ENCODE measurements around the gene TSN.
"Not testable (repeated sequence)": the region's sequence is repeated elsewhere in the genome, so short reads cannot be mapped to it uniquely, and the experiment has no call there.

The TSN gene

DNA sequence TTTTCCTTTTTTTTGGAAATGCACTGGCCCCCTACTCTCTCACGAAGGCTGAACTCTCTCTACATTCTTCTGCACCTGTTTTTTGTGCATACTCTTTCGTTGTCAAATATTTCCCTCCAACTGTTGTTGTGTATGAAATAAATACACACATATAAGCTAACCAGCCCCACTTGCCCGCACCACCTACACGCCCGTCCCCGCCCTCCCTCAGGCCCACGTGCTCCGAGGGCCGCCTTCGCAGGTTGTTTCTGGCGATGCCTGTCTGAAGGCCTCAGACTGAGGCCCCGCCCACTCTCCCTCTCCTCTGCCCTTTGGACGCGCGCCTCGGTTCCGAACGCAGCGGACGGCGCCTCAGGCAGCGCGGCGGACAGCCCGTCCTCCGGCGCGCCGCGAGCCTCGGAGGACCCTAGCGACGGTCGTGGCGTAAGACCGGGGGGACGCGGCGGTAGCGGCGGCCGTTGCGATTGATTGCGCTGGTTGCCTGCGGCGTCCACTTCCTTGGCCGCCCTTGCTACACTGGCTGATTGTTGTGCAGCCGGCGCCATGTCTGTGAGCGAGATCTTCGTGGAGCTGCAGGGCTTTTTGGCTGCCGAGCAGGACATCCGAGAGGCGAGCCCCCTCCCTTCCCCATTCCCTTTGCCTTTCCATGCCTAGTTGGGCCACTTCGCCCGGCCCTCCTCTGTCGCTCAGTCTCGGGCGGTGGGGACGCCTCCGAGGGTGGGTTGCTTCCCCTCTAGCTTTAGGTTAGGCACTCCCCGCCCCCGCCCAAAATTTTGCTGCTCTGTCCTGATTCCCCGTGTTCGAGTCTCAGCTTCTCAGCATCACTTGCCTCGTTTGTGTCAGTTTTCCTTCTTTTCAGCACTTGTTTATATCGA lies at the start of gene TSN:
Gene TSN (plus strand): TSS at position 415 of the 875 bp plus-strand sequence. CDS start 129 bp downstream, at position 544.
- DNase-seq (ENCODE audit: low spot score) = peak; percentile 97

GRCh38 chr2:121705958-121706357 lies 49.5 kb upstream of the TSN start:
- DNase-seq (ENCODE audit: low spot score) = no peak

GRCh38 chr2:121707344-121707919 lies 48.0 kb upstream of the TSN start:
- peak; percentile 98 for DNase-seq (ENCODE audit: low spot score)

DNA sequence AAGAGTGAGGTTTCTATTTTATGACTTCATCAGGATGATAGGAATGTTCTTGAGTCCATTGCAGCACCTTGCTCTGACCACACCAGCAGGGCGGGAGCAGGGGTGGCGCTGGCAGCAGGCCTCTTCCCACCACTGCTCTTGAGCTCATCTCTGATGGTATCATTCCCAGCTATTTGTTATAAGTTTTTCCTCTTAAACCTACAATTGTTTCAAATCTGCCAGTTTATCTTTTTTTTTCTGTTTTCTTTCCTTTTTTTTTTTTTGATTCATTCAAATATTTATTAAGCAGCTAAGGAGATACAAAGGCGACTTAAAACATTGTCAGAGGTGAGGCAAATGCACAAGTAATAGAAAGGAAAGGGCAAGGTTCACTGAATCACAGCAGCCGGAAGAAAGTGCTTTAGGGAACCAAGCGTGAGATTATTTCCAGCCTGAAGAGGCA lies 47.5 kb upstream of the TSN start:
- peak; percentile 97 for DNase-seq (ENCODE audit: low spot score)

GRCh38 chr2:121709776-121710469 lies 45.5 kb upstream of the TSN start:
- DNase-seq (ENCODE audit: low spot score) = peak; percentile 89

DNA sequence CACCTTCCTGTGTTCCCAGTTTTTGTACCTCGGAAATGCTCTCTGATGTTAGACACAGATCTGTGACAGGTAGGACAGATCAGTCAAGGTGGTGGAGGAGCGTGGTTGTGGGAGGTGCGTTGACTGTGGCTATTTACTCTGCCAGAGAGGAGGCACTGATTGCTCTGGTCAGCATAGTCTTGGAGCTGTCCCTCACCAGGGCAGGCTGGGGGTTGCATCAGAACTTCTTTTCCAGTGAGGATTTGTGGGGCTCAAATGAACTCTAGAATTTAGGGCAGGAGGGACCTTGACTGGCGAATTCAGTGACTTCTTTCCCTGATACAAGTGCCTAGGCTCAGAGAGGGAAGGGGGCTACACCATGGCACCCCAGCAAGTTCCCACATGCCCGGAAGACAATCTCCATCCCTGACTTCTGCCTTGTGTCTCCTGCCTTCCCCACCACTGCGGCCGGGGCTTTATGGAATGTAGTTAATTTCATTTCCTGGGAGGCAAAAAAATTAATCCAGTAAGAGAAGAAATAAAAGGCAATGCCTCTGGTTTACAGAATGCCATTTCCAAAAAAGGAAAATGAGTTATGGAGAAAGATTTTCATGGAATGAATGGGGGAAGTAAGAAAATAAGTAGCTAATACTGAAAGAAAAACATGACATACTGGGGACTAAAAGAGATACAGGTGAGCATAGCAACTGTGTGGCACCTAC lies 44.8 kb upstream of the TSN start:
- peak; percentile 38 for DNase-seq (ENCODE audit: low spot score)

DNA sequence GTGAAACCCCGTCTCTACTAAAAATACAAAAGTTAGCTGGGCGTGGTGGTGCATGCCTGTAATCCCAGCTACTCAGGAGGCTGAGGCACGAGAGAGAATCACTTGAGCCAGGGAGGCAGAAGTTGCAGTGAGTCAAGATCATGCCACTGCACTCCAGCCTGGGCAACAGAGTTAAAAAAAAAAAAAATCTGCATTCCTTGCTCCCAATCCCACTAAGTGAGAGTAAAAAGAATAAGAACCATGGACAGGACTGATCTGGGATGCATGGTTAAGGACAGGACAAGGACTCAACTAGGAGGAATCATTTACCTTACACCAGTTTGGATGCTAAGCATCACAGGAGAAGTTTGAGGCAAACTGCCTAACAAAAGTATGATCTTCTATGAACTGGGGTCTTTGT lies 44.0 kb upstream of the TSN start:
- peak; percentile 63 for DNase-seq (ENCODE audit: low spot score)

- no peak for DNase-seq (ENCODE audit: low spot score)
Measured at GRCh38 chr2:121716126-121716525, 39.3 kb upstream of the TSN start.

- DNase-seq (ENCODE audit: low spot score) = no peak
Measured at GRCh38 chr2:121717529-121717928, 37.9 kb upstream of the TSN start.

GRCh38 chr2:121721926-121722325 lies 33.5 kb upstream of the TSN start:
- DNase-seq (ENCODE audit: low spot score) = peak; percentile 89

DNA sequence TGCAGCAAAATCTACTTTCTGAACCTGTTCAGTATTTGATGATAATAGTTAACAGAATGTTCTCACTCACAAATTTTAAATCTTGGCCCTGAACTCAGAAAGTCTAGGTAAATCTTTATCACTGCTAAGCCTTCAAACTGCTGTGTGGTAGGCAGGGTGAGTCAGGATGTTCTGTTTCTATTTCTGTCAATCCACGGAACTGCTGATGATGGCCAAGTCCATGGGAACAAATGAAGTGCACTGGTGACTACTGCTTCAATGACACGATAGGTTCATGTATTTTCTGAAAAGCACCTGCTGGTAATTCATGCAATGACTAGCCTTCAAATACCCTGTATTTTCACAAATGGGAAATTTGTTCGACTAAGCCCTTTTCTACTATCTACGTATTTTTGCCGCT lies 33.0 kb upstream of the TSN start:
- peak; percentile 92 for DNase-seq (ENCODE audit: low spot score)

DNA sequence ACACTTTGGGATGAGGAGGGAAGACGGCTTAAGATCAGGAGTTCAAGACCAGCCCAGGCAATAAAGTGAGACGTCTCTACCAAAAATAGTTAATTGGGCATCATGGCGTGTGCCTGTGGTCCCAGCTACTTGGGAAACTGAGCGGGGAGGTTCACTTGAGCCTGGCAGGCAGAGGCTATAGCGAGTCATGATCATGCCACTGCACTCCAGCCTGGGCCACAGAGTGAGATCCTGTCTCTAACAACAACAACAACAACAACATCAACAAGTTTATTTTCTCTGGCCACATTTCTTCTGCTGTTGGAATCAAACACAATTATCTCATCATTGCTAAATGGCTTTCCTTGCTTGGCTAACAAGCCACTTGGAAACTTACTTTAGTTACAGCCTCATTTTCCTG lies 32.1 kb upstream of the TSN start:
- no peak for DNase-seq (ENCODE audit: low spot score)

- no peak for DNase-seq (ENCODE audit: low spot score)
Measured at GRCh38 chr2:121727332-121727731, 28.1 kb upstream of the TSN start.

DNA sequence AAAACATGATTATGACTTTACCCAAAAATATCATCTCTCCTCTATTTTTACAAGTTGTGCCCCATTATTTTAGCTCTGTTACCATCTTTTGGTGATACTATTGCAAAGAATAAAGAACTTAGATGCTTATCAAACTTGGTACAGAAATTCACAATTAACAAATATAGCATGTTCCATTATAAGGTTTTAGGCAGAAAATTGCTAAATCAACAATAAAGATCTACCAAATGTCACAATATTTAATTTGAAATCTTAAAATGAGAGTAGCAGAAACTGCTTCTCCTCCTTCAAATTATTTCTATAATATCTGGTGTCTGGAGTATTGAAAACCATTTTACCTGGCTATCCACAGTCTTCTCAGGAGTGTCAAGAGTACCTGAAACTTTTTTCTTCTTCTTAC lies 27.5 kb upstream of the TSN start:
- no peak for DNase-seq (ENCODE audit: low spot score)

GRCh38 chr2:121731366-121731765 lies 24.1 kb upstream of the TSN start:
- DNase-seq (ENCODE audit: low spot score) = no peak

- DNase-seq (ENCODE audit: low spot score) = not testable (repeated sequence)
Measured at GRCh38 chr2:121734544-121734943, 20.9 kb upstream of the TSN start.

- peak; percentile 25 for DNase-seq (ENCODE audit: low spot score)
Measured at GRCh38 chr2:121735518-121736074, 19.9 kb upstream of the TSN start.

- DNase-seq (ENCODE audit: low spot score) = no peak
Measured at GRCh38 chr2:121736140-121736461, 19.4 kb upstream of the TSN start.

DNA sequence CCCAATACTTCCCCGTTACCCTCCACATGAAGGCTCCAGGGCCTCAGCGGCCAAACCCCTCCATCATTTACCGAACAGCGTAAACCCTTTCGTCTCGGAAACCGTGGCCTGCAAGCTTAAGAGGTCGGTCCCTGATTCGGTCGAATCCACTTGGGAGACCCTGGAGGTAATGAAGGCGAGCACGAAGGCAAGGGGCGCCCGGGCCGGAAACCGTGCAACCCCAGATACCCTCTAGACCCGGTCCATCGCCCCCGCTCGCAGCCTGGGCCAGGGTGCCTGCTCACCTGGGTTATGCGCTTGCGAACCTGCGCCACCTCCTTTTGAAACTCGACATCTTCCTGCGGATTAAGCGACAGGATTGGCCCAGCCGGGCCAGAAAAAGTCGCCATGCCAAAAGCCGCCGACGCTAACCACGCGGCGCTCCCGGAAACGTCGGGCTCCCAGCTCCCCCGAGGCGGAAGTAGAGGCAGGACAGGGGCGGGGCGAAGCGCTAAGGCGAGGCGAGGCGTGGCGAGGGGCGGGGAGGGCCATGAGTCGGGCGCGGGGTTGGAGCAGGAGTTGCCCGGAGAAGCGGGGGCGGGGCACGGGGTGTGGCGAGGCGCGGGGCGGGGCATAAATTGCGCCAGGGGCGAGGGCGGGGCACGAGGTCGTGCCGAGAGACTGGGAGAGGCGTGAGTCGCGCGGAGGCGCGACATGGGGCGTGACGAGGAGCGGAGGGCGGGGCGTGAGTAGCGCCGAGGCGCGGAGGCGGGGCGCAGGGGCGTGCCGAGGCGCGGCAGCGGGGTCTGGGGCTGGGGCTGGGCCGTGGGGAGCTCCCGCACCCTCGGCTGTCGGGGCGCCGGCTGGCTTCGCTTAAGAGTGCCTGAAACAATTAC lies 18.8 kb upstream of the TSN start, which contains the start of gene NIFK:
Gene NIFK (minus strand): TSS at position 414 of the 875 bp plus-strand sequence. CDS start 25 bp downstream, at position 389.
- peak; percentile 97 for DNase-seq (ENCODE audit: low spot score)

DNA sequence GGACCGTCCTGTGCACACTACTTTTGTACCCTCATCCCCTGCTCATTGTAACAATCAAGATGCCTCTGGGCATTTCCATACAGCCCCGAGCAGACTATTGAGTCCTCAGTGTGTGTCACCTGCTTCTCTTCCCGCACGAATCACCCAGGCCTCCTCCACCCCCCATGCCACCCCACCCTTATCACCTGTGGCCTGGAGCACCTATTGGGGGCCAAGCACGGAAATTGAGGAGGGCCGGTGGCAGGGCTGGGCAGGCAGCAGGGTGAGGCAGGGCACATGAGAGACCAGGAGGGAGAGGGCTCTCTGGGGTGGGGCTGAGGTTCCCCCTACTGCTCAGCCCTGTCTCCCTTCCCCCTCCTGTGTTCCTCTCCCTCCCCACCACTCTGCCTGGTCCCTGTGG lies 14.5 kb upstream of the TSN start:
- no peak for DNase-seq (ENCODE audit: low spot score)

GRCh38 chr2:121741450-121741849 lies 14.0 kb upstream of the TSN start:
- DNase-seq (ENCODE audit: low spot score) = no peak
